Right lung (tissue), 5 donors: ENCODE measurements around the gene CD28. TPM values are rescaled to one million over a fixed set of nuclear protein-coding genes. Genes with fewer than 3 reads are reported as not detected.

Experiments used
- DNase-seq, 2 donors: peaks; one replicate each; pipeline ENCODE4 v3.0.0-alpha.2; 2013
- polyA plus RNA-seq, 5 donors: library from polyadenylated mRNA; unstranded; fragments of 120-200 nt; gene quantifications; one replicate each; pipeline versions ENCODE4 v1.2.1 to v1.2.3, GENCODE V29; 2013; ENCODE audit warnings: inconsistent platforms in 1 of 5, low replicate concordance in 1 of 5; ENCODE audit not compliant: insufficient read length in 5 of 5, insufficient read depth in 1 of 5

The CD28 gene
- polyA plus RNA-seq, 5 donors = 1.8 to 3.3 (median 3.1) TPM

GRCh38 chr2:203714112-203714511 is 7.7 kb downstream of the CD28 start:
- DNase-seq = no peak

DNA sequence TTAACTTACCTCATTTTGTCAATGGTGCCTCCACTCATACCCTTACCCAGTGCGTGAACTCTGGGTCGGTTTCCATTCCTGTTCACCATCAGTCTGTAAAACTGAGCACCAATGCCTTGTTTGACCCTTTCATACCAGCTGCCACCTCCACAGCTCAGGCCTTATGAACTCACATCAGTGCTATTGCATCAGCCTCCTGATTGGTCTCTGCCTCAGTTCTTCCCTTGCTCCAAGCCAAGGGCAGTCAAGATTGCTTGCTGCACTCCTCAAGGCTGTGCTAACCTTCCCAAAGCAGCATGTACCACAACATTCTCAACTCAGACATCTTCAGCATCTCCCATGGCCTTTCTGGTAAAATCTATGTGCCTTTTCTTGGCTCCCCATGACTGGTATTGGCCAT is 9.3 kb downstream of the CD28 start:
- no peak for DNase-seq

- DNase-seq = no peak
Measured at GRCh38 chr2:203718087-203718486, 11.6 kb downstream of the CD28 start.

DNA sequence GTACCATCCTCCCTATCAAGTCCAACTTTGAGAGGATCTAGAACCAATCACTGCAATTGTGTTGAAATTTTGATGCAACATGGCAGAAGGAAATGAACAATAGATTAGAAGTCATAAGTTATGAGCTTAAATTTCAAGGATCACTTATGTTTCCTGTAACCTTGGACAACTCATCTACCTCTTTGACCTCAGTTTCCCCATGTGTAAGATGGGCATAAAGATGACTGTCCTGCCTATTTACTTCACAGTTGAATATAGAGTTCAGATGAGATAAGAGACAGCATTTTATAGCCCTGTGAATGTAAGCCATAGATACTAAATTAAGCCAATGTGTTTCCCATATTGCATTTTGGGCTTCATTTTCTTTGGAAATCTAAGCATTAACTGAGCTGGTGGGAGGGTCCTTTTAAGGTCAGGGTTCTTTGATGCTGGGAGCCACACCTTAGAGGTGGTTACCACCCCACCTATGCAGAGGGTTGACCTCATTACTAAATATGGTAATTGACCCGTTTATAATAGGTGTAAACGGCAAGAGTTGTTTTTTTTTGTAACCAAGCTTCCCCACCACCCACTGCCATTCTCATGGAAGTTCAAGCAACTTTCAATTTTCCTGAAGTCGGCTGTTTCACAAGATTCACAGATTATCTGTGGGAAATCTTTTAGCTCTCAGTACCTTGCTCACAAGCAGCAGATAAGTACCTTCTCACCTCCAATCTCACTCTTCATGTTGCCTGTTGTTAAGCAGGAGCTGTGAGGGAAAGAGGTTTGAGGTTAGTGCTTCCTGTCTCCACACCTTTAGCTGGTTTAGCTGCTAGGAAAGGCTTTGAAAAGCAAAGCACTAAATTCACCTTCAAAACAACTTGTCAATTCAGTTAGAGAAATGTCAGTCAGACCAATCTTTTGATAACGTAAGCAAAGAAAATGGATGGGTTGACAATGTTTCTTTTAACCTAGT is 13.3 kb downstream of the CD28 start:
- DNase-seq = no peak

- no peak for DNase-seq
Measured at GRCh38 chr2:203720915-203721672, 14.7 kb downstream of the CD28 start.

GRCh38 chr2:203721781-203722300 is 15.4 kb downstream of the CD28 start:
- no peak for DNase-seq

DNA sequence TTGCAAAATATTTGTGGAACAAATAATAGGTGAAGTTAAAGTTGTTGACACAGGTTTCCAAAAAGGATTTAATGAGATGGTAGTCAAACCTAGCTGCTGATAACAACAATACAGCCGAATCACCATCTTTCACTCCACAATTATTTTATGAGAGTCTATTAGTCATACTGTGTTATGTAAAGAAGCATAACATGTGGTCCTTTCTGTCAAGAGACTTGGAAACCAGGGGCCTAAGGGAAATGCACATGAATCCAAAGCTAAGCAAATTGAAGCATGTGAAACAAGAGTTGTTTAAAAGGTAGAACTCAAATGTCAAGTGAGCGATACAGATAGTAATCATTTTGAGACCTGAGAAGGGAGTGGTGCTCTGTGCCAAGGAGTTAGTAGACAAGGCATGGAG is 16.0 kb downstream of the CD28 start:
- no peak for DNase-seq

DNA sequence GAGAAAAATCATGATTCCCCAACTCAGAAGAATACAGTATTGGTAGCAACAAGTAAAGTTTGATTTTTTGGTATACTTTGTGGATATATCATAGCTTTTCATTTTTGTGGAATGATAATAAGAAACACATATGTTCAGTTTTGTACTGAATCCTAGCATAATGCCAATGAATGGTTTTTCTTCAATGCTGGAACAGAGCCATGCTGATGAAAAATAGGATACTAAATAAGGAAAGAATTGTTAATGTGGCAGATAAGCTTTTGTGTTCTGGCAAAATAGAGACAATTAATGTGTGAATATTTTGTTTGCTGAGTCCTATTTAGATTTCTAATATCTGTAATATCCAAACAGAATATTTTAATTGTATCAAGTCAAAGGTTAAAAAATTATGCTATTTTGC is 21.9 kb downstream of the CD28 start:
- no peak for DNase-seq

- no peak for DNase-seq
Measured at GRCh38 chr2:203730076-203730729, 23.8 kb downstream of the CD28 start.

GRCh38 chr2:203730883-203731282 is 24.4 kb downstream of the CD28 start:
- no peak for DNase-seq

DNA sequence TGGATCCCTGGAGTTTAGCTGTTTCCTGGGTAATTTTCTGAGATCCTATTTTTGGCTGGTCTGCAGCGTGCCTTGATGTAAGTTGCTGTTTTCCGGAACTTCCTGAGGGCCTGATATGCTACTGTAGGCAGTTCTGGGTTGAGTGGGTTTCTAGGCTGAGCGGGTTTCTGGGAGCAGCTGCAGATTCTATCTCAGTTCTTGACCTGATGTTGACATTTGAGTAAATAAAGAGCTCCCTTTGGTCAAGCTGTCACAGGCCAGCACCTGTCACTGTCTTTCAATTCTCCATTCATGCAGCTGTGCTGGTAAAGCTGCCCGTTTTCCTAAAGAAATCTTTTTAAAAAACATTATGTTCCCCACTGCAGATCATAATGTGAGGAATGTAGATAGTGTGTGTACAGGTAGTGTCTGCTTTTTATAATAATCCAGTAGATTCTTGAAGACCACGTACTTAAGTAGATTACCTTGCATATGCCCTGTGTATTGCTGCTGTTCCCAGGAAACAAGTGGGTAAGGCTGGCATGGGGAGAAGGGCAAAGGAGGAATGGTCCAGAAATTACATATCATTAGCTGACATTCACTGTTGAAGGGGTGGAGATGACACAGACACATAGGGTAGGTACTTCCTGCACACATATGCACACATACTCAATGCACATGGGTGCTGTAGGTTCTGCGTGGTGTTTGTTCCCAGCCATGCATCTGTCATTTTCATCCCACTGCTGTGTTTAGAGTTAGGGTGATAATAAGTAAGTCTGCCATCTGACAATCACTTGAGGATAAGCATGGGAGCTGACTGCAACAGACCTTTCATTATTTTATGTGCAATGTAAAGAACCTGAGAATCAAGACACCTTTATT is 25.9 kb downstream of the CD28 start:
- no peak for DNase-seq

DNA sequence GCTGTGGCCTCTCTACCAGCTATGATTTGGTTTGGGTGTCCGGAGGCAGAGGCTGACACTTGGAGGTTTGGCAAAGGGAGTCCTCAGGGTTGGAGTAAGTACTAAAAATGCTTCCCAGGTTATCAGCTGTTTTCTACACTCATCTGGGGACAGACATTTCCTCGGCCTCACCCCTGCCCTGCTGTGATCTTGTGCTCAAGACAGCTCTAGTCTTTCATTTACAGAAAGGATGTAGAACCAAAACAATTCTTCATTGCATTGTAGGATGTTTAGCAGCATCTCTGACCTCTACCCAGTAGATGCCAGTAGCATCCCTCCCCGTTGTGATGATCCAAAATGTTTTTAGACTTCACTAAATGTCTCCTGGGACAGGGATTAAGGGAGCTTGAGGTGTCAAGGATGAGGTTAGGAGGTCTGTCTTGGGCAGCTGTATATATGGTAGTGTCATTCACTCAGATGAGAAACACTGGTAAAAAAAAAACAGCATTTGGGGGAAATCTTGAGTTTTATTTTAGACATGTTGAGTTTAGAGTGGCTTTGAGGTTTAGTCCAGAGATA is 26.6 kb downstream of the CD28 start:
- no peak for DNase-seq

GRCh38 chr2:203733684-203734083 is 27.2 kb downstream of the CD28 start:
- no peak for DNase-seq

DNA sequence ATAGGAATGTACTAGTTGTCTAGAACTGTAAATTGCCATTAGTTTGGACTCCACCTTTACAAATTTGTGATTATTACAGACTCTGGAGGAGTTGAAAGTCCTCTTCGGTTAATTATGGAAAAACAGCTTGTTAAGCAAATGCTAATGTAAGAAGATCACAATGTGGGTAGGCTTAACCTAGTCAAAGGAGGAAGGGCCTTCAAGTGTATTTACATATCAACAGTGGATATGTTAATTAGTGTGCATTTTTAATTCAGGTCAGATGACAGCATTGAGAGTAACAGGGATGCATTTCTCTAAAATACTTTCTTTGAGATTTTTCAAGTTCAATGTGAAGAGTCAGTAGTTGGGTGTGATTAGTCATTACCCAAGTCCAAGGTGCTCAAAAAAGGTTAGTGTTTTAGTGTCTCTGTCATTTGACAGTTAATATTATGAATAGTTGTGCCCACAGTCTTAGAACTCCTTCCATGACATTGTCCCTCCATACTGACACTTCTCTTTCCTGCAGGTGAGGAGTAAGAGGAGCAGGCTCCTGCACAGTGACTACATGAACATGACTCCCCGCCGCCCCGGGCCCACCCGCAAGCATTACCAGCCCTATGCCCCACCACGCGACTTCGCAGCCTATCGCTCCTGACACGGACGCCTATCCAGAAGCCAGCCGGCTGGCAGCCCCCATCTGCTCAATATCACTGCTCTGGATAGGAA is 28.0 kb downstream of the CD28 start:
- no peak for DNase-seq

DNA sequence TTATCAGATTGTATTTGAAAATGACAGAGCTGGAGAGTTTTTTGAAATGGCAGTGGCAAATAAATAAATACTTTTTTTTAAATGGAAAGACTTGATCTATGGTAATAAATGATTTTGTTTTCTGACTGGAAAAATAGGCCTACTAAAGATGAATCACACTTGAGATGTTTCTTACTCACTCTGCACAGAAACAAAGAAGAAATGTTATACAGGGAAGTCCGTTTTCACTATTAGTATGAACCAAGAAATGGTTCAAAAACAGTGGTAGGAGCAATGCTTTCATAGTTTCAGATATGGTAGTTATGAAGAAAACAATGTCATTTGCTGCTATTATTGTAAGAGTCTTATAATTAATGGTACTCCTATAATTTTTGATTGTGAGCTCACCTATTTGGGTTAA is 30.9 kb downstream of the CD28 start:
- no peak for DNase-seq

- DNase-seq = no peak
Measured at GRCh38 chr2:203739351-203739750, 32.9 kb downstream of the CD28 start.

DNA sequence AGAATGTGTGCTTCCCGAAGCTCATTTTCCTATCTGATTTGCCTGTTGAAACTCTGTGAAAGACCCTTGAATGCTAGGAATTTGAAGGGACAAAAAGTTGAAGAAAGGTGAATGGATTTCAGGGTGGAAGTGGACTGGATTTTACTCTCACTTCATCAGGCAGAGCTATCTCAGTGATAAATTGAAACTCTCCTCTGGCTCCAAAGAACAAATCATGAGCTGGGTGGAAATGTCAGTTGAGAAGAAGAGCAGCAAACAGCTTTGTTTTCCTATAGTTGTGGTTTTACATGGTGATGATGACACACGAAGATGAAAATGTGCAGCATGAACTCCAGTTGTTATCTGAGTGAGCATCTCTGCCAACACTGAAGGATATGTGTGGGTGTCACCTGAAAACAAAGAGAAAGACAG is 34.4 kb downstream of the CD28 start:
- DNase-seq = no peak

DNA sequence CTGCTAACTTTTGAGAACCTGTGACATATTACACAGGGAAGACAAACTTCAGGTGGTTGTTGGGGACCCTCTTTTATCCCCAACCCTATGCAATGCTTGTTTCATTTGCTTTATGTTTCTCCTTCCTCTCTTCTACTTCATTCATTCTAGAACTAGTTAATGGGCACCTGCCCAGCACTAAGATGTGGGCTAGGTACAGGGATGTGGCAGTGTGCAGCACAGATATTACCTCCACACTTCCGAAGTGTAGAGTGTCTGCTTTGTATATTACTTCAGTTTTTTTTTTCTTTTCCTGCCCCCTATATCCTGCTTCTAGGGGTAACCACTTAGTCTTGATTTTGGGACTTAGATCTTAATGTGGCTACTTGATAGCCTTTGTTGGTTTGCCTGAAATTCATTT is 35.1 kb downstream of the CD28 start:
- no peak for DNase-seq

DNA sequence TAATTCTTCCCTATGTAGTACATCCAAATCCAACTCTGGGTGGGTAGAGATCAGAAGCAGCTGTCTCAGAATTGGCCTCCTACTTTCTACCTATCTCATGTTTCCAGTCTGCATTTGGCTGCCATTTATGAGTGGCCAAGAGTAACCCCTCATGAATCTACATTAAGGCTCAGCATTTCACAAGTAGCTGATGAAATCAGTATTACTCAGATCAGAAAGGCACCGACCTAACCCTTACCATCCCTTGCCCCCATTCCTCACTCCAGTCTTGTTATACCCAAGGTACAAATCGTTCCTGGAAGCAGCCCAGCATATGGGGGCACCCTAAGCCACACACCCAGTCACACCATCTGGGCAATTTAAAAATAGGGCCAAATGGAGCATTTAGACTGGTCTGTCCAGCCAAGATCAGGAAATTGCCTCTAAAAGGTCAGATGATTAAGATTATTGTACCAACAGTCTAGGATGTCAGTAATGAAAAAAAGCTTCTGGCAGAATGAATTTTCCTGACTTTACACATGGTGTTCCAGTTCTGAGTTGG is 37.1 kb downstream of the CD28 start:
- DNase-seq = no peak

DNA sequence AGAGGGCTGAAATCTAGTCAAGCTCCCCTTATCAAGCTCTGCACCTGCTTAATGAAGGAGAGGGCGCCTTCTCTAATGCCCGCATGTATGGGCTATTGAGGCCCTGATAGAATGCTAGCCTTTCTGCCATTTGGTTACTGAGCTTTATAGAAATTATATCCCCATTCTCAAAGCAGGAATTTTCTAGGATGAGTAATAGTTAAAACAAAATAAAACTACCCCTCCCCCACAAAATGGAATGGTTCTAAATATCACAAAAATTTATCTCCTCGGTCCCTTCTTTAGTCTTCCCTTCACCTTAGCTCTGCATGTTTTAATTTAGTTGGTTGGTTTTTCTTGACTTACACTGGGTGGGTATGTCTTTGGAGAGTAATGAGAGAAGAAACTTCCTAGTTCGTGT is 37.7 kb downstream of the CD28 start:
- no peak for DNase-seq
